NCI-H526 treated with DMSO at 0.1 percent for 48 hours (cell line): Measurements from ENCODE around the gene RPL10A.
"Not testable (repeated sequence)": the region's sequence is repeated elsewhere in the genome, so short reads cannot be mapped to it uniquely, and the experiment has no call there.

ENCODE experiments used
- DNase-seq: peaks from one replicate; lab custom pipeline; 2025; lab: John Stamatoyannopoulos, UW

RPL10A gene

GRCh38 chr6:35468181-35468979 is at the start of gene RPL10A:
Gene RPL10A (plus strand): TSS chr6:35468401. CDS start chr6:35468435, 34 bp downstream.
- peak; percentile 91 for DNase-seq

- no peak for DNase-seq
Observed at GRCh38 chr6:35419417-35419816, 48.8 kb upstream of the RPL10A start.

- DNase-seq, result no peak
Observed at GRCh38 chr6:35419961-35420360, 48.2 kb upstream of the RPL10A start.

GRCh38 chr6:35425284-35425683 is 42.9 kb upstream of the RPL10A start:
- no peak for DNase-seq

GRCh38 chr6:35426074-35426473 is 42.1 kb upstream of the RPL10A start:
- no peak for DNase-seq

GRCh38 chr6:35427435-35427834 is 40.8 kb upstream of the RPL10A start:
- DNase-seq, result no peak

- no peak for DNase-seq
Observed at GRCh38 chr6:35427851-35428321, 40.3 kb upstream of the RPL10A start.

GRCh38 chr6:35428421-35429149 is 39.6 kb upstream of the RPL10A start:
- no peak for DNase-seq

- DNase-seq, result no peak
Observed at GRCh38 chr6:35429463-35429862, 38.7 kb upstream of the RPL10A start.

- no peak for DNase-seq
Observed at GRCh38 chr6:35432291-35432690, 35.9 kb upstream of the RPL10A start.

GRCh38 chr6:35432702-35433101 is 35.5 kb upstream of the RPL10A start:
- not testable (repeated sequence) for DNase-seq

- no peak for DNase-seq
Observed at GRCh38 chr6:35435074-35435837, 32.9 kb upstream of the RPL10A start.

- no peak for DNase-seq
Observed at GRCh38 chr6:35436071-35436857, 31.9 kb upstream of the RPL10A start.

GRCh38 chr6:35438378-35439065 is 29.7 kb upstream of the RPL10A start:
- DNase-seq, result not testable (repeated sequence)

GRCh38 chr6:35439308-35439707 is 28.9 kb upstream of the RPL10A start:
- DNase-seq, result no peak

- DNase-seq, result no peak
Observed at GRCh38 chr6:35441205-35441604, 27.0 kb upstream of the RPL10A start.

- no peak for DNase-seq
Observed at GRCh38 chr6:35441642-35442041, 26.6 kb upstream of the RPL10A start.

GRCh38 chr6:35442693-35443092 is 25.5 kb upstream of the RPL10A start:
- DNase-seq, result no peak

GRCh38 chr6:35443341-35444030 is 24.7 kb upstream of the RPL10A start:
- no peak for DNase-seq

- no peak for DNase-seq
Observed at GRCh38 chr6:35445691-35446090, 22.5 kb upstream of the RPL10A start.
